ENCODE results near the gene HACD2. TPM values are rescaled to one million over a fixed set of nuclear protein-coding genes. Genes with fewer than 3 reads are reported as not detected.

The HACD2 gene
- total RNA-seq, 3 donors from 2014 or later (not counting 1 experiment from before 2014, with no cell fraction given): 16.1 to 34.1 (median 24.6) TPM

GRCh38 chr3:123546133-123546755 lies 38.6 kb downstream of the HACD2 start:
- Mint-ChIP-seq H3K27me3 (ENCODE audit: low read depth in 2 of 2) (no peaks in the 10 kb centered on the region), H3K27ac (no peak overlapping the region), H3K36me3 (no peaks in the 10 kb centered on the region), H3K9me3 (no peaks in the 10 kb centered on the region), H3K4me3 (no peak overlapping the region), H3K4me1 (no peaks in the 10 kb centered on the region)
- no peaks in the 10 kb centered on the region for H3K27me3 ChIP-seq (ENCODE audit: control insufficient read depth, insufficient read depth, low read length)
- intact Hi-C loops (cut with micrococcal nuclease): no loop called here
- no peaks in the 10 kb centered on the region for H3K9me3 ChIP-seq (ENCODE audit: control insufficient read depth, insufficient read depth, low read length)
- H3K4me1 ChIP-seq (ENCODE audit: control insufficient read depth, insufficient read depth, low read length): no peaks in the 10 kb centered on the region
- no peak overlapping the region for H3K4me3 ChIP-seq (ENCODE audit: low read length)
- TF ChIP-seq, protein P1, sequence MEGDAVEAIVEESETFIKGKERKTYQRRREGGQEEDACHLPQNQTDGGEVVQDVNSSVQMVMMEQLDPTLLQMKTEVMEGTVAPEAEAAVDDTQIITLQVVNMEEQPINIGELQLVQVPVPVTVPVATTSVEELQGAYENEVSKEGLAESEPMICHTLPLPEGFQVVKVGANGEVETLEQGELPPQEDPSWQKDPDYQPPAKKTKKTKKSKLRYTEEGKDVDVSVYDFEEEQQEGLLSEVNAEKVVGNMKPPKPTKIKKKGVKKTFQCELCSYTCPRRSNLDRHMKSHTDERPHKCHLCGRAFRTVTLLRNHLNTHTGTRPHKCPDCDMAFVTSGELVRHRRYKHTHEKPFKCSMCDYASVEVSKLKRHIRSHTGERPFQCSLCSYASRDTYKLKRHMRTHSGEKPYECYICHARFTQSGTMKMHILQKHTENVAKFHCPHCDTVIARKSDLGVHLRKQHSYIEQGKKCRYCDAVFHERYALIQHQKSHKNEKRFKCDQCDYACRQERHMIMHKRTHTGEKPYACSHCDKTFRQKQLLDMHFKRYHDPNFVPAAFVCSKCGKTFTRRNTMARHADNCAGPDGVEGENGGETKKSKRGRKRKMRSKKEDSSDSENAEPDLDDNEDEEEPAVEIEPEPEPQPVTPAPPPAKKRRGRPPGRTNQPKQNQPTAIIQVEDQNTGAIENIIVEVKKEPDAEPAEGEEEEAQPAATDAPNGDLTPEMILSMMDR (IDR thresholded peaks at IDR 0.05): no peak
- H3K27ac ChIP-seq (ENCODE audit: low read length): no peak overlapping the region
- DNase-seq (no peak), ATAC-seq (no peak)
- H3K36me3 ChIP-seq (ENCODE audit: control insufficient read depth, insufficient read depth, low read length): peaks cover 11% of the 10 kb centered on the region
- 94% methylated on average over 4 of the region's 4 CpGs for WGBS (ENCODE audit: insufficient coverage)

DNA sequence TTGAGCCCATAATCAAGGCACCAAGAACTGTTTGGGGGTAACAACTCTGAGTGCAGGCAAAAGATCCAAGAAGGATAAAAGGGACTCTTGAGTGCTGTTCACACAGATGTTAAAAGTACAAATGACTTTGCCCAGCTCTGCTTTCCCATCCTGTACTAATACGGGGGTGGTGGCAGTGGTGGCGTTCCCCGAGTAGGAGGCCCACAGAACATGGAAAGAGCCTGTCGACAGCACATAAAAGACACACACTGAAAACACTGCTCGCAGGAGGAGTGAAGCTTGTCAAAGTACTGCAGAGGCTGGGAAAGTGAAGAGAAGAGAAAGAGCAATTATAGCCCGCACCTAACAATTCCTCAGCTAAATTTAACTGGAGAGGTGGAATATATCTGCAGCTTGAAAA lies 40.9 kb downstream of the HACD2 start:
- Histone ChIP-seq H3K27me3 (ENCODE audit: control insufficient read depth, insufficient read depth, low read length) (no peaks in the 10 kb centered on the region), H3K36me3 (ENCODE audit: control insufficient read depth, insufficient read depth, low read length) (no peaks in the 10 kb centered on the region), H3K27ac (ENCODE audit: low read length) (no peak overlapping the region), H3K4me1 (ENCODE audit: control insufficient read depth, insufficient read depth, low read length) (no peaks in the 10 kb centered on the region), H3K4me3 (ENCODE audit: low read length) (no peak overlapping the region), H3K9me3 (ENCODE audit: control insufficient read depth, insufficient read depth, low read length) (no peaks in the 10 kb centered on the region)
- 89% methylated on average over 6 of the region's 6 CpGs for WGBS (ENCODE audit: insufficient coverage)
- intact Hi-C loops (cut with micrococcal nuclease): no loop called here
- Mint-ChIP-seq H3K4me3 (no peak overlapping the region), H3K27ac (no peak overlapping the region), H3K4me1 (peaks cover 0 to 4% of the 10 kb centered on the region in 2 donors), H3K9me3 (no peaks in the 10 kb centered on the region), H3K36me3 (no peaks in the 10 kb centered on the region), H3K27me3 (ENCODE audit: low read depth in 2 of 2) (no peaks in the 10 kb centered on the region)
- DNase-seq: no peak
- no peak for ATAC-seq
- TF ChIP-seq, protein P1 (IDR thresholded peaks at IDR 0.05): no peak

- no peaks in the 10 kb centered on the region for H3K9me3 Mint-ChIP-seq
- 60% methylated on average over 1 of the region's 2 CpGs for WGBS (ENCODE audit: insufficient coverage)
- H3K4me1 Mint-ChIP-seq: peaks cover 0 to 13% of the 10 kb centered on the region in 2 donors
- H3K27me3 ChIP-seq (ENCODE audit: control insufficient read depth, insufficient read depth, low read length): no peaks in the 10 kb centered on the region
- H3K9me3 ChIP-seq (ENCODE audit: control insufficient read depth, insufficient read depth, low read length): no peaks in the 10 kb centered on the region
- H3K4me3 ChIP-seq (ENCODE audit: low read length): no peak overlapping the region
- no peaks in the 10 kb centered on the region for H3K4me1 ChIP-seq (ENCODE audit: control insufficient read depth, insufficient read depth, low read length)
- no peak overlapping the region for H3K27ac Mint-ChIP-seq
- no peak overlapping the region for H3K4me3 Mint-ChIP-seq
- intact Hi-C loops (cut with micrococcal nuclease): no loop called here
- H3K27me3 Mint-ChIP-seq (ENCODE audit: low read depth in 2 of 2): no peaks in the 10 kb centered on the region
- H3K27ac ChIP-seq (ENCODE audit: low read length): no peak overlapping the region
- H3K36me3 Mint-ChIP-seq: no peaks in the 10 kb centered on the region
- DNase-seq (no peak), ATAC-seq (no peak)
- no peaks in the 10 kb centered on the region for H3K36me3 ChIP-seq (ENCODE audit: control insufficient read depth, insufficient read depth, low read length)
- TF ChIP-seq, protein P1 (IDR thresholded peaks at IDR 0.05): no peak
Observed at GRCh38 chr3:123540285-123540684, 44.6 kb downstream of the HACD2 start.

Data from natural killer cell (primary cell).